ENCODE results near the gene MOV10L1. TPM values are rescaled to one million over a fixed set of nuclear protein-coding genes. Genes with fewer than 3 reads are reported as not detected.

Gene MOV10L1
- total and polyA plus RNA-seq, 10 donors, result 0.10 to 0.37 (median 0.15) TPM; not detected in 7

DNA sequence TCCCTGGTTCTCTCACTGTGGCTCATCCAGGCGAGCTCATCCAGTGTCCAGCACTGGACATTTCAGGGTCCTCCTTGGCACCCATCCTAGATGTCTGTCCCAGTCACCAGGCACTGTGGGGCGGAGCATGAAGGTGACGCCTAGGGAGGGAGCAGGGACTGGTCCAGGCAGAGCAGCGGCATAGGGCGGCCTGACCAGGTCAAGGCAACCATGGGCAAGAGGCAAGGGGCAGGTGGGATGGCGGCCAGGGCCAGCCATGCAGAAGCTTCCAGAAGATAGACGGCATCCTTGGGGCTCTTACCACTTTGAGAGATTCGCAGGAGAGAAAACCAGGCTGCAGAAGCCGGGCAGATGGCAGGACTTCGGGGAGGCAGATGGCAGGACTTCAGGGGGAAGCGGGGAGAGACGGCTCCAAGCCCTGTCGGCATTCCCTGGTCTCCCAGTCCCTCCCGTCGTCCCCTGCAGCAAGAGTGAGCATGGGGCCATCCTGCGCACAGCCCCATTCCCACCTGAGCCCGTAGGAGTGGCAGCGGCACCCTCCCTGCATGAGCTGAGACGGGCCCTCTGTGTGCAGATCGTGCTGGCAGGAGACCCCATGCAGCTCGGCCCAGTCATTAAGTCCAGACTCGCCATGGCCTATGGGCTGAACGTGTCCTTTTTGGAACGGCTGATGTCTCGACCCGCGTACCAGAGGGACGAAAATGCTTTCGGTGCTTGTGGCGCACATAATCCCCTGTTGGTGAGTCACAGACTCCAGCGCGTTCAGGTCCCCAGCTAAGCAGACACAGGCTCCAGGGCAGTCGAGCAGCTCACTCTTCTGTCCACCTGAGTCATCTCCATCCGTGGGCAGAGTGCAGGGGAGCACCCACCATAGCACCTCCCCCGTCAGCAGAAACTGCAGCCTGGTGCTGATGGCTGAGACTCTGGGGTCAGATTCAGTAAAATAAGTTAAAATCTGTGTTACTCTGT is 60.6 kb downstream of the MOV10L1 start:
- H3K36me3 ChIP-seq, result no peaks in the 10 kb centered on the region
- no peak overlapping the region for H3K4me3 ChIP-seq
- no peaks in the 10 kb centered on the region for H3K9me3 ChIP-seq
- intact Hi-C loops (cut with DNase I; ENCODE audit: low total_unique reads), result loop anchor here (5.0 kb wide), 1 partner anchor 57 kb away; no protein-coding TSS in a partner anchor
- peaks cover 0 to 28% (median 9%) of the 10 kb centered on the region in 6 donors for H3K4me1 ChIP-seq
- peaks cover 0 to 23% (median 0%) of the 10 kb centered on the region in 7 donors for H3K27me3 ChIP-seq (replicated peaks in 1 of 7)
- 80 to 92% (median 89%) methylated on average over 27 to 35 of the region's 35 CpGs for WGBS, 5 donors
- no peak overlapping the region for H3K27ac ChIP-seq
- TF ChIP-seq POLR2A (IDR thresholded peaks at IDR 0.05), result no peak
- TF ChIP-seq, protein P1, sequence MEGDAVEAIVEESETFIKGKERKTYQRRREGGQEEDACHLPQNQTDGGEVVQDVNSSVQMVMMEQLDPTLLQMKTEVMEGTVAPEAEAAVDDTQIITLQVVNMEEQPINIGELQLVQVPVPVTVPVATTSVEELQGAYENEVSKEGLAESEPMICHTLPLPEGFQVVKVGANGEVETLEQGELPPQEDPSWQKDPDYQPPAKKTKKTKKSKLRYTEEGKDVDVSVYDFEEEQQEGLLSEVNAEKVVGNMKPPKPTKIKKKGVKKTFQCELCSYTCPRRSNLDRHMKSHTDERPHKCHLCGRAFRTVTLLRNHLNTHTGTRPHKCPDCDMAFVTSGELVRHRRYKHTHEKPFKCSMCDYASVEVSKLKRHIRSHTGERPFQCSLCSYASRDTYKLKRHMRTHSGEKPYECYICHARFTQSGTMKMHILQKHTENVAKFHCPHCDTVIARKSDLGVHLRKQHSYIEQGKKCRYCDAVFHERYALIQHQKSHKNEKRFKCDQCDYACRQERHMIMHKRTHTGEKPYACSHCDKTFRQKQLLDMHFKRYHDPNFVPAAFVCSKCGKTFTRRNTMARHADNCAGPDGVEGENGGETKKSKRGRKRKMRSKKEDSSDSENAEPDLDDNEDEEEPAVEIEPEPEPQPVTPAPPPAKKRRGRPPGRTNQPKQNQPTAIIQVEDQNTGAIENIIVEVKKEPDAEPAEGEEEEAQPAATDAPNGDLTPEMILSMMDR (IDR thresholded peaks at IDR 0.05 in 8 of 11, conservative IDR thresholded peaks at IDR 0.05 in 3 of 11), result no peak
- TF ChIP-seq POLR2AphosphoS5 (IDR thresholded peaks at IDR 0.05), result no peak
- DNase-seq, result no peak

DNA sequence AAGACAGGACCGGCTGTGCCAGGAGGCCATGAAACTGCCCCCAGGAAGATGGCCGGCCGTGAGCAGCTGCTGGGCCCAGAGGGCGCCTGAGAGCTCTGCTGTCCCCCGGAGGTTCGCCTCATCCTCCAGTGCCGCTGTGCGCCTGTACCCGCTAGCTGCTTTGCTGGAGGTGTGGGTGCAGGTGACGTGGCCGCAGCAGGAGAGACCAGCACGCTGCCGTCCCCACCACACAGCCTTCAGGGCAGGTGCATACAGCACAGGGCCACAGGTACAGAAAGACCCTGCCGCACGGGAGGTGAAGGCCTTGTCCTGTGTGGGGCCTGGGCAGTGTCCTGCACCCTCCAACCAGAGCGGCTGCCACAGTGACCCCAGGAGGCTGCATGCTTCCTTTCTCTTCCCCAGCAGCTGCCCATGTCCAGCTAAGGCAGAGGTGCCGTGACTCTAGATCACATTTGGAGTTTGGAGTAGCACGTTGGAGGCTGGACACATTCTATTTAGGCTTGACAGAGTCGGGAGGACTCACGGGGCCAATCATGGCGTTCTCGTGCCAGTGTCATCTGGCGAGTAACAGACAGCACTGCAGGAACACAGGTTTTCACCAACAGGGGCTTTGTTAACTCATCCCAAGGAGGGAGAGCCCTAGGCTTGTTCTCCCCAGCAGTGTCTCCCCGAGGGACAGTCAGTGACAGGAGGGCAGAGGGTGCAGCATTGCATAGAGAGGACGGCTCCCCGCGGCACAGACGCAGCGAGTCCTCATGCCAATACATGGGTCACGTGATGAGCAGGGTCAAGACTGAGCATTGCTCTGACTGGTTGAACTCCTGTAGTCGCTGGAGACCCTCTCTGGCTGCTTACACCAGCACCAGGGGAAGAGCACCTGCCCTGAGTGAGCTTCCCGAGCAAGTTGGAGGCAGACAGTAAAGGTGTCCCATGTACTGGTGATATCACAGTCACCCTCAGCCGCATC is 62.0 kb downstream of the MOV10L1 start:
- Histone ChIP-seq H3K4me1 (peaks cover 0 to 22% (median 7%) of the 10 kb centered on the region in 6 donors), H3K27ac (no peak overlapping the region), H3K36me3 (no peaks in the 10 kb centered on the region), H3K27me3 (replicated peaks in 1 of 7) (peaks cover 0 to 12% (median 0%) of the 10 kb centered on the region in 7 donors), H3K9me3 (no peaks in the 10 kb centered on the region), H3K4me3 (no peak overlapping the region)
- WGBS, 5 donors, result 77 to 90% (median 87%) methylated on average over 14 to 33 of the region's 33 CpGs
- intact Hi-C loops (cut with DNase I; ENCODE audit: low total_unique reads), result loop anchor here (5.0 kb wide), 1 partner anchor 55 kb away; no protein-coding TSS in a partner anchor
- TF ChIP-seq, protein P1 (IDR thresholded peaks at IDR 0.05 in 8 of 11, conservative IDR thresholded peaks at IDR 0.05 in 3 of 11), result no peak
- no peak for TF ChIP-seq POLR2AphosphoS5 (IDR thresholded peaks at IDR 0.05)
- TF ChIP-seq POLR2A (IDR thresholded peaks at IDR 0.05), result no peak
- no peak for DNase-seq

DNA sequence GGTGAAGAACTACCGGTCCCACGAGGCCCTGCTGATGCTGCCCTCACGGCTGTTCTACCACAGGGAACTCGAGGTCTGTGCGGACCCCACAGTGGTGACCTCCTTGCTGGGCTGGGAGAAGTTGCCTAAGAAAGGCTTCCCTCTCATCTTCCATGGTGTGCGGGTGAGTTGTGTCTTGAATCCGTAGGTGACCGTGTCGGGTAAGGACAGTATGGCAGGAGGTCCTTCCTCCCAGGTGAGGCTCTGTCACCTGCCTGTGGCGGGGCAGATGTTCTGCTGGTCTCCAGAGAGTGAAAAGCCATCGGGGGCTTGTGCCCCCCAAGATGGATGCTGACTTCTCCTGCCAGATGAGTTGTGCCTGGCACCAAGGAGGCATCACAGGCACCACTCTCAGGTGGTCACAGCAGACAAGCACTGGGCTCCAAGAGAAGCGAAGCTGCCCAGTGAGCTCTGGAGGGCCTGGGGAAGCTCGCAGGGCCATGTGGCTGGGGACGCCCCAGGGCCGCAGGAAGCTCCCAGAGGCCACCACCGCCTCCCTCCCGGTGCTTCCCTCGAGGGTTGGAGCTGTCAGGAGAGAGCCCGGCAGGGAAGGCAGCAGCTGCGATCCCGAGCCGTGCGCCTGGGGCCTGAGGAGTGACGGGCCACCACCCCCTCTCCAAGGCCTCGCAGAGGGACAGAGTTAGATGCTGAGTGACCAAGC is 63.4 kb downstream of the MOV10L1 start:
- Histone ChIP-seq H3K27me3 (replicated peaks in 1 of 7) (peaks cover 0 to 17% (median 0%) of the 10 kb centered on the region in 7 donors), H3K4me3 (no peak overlapping the region), H3K36me3 (no peaks in the 10 kb centered on the region), H3K4me1 (peaks cover 0 to 12% (median 6%) of the 10 kb centered on the region in 6 donors), H3K27ac (no peak overlapping the region), H3K9me3 (no peaks in the 10 kb centered on the region)
- DNase-seq, result no peak
- TF ChIP-seq POLR2AphosphoS5 (IDR thresholded peaks at IDR 0.05), result no peak
- no peak for TF ChIP-seq POLR2A (IDR thresholded peaks at IDR 0.05)
- TF ChIP-seq, protein P1 (IDR thresholded peaks at IDR 0.05 in 8 of 11, conservative IDR thresholded peaks at IDR 0.05 in 3 of 11), result no peak
- WGBS, 5 donors, result 82 to 89% (median 82%) methylated on average over 21 to 25 of the region's 25 CpGs
- intact Hi-C loops (cut with DNase I; ENCODE audit: low total_unique reads), result loop anchor here (5.0 kb wide), 1 partner anchor 54 kb away; no protein-coding TSS in a partner anchor

All from spleen (tissue), 11 donors.